KBM-7 (cell line): ENCODE data around the gene NEUROD1.

Source experiments
- DNase-seq: peaks from one replicate; pipeline ENCODE4 v3.0.0-alpha.2; 2015
- in situ Hi-C: fragments of 300-500 bp; cut with MboI; formaldehyde crosslinking; loops from 2 replicates; pipeline ENCODE4 v1.14.3; 2020; ENCODE audit warnings: low sequenced_read_pairs, low pct_unique_long_range_greater_than_20kb, mixed read lengths

NEUROD1 gene

DNA sequence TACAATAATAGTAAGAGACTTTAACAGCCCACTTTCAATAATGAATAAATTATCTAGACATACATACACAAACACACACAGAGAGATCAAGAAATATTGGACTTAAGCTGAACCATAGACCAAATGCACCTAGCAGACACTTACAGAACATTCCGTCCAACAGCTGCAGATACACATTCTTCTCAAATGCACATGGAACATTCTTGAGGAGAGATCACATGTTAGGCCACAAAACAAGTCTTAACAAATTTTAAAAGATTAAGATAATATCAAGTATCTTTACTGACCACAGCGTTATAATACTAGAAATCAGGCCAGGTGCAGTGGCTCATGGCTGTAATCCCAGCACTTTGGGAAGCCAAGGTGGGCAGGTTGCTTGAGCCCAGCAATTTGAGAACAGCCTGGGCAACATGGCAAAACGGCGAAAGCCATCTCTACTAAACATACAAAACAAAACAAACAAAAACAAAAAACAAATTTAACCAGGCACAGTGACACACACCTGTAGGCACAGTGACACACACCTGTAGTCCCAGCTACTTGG, 30.8 kb downstream of the NEUROD1 start:
- in situ Hi-C loops, result no loop called here
- DNase-seq, result no peak

DNA sequence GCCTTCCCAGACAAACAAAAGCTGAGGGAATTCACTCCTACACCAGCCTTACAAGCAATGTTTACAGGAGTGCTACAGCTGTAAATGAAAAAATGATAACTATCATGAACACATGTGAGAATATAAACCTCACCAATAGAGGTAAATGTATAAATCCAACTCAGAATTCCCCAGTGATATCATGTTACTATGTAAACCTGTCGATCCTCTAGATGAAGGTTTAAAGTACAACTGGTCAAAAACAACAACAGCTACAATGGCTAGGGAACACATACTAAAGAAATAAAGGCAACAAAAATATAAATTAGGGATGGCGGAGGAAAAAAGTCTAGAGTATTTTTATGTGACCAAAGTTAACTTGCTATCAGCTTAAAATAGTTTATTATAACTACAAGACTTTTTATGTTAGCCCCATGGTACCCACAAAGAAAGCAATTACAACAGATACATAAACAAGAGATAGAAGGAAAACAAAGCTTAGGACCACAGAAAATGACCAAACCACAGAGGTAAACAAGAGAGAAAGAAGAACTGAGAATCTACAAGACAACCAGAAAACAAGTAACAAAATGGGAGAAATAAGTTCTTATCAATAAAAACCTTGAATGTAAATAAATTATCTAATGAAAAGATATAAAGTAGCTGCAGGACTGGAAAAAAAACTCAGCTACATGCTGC, 31.7 kb downstream of the NEUROD1 start:
- in situ Hi-C loops, result no loop called here
- no peak for DNase-seq

DNA sequence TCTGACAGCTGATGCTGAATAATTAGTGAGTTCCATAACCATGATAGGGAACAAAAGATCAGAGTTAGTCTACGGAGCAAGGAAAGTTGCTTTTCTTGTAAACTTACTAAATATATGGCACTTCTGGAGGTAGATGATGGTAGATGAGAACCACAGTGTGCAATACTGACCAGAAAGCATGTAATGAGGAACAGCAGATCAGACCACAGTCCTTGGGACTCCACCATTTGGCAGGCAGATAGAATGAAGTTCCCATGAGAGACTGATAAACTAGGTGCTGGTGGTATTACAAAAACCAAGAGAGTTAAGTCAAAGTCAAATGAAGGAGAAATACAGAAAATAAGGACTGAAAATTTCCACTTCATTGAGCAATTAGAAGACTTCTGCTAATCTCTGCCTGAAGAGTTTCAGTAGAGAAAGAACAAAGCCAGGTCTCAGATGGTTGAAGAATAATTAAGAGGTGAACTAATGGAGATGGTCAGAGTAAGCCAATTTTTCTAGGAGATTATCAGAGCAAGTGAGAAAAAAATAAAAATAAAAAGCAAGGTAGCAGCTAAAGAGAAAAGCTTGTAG, 33.8 kb downstream of the NEUROD1 start:
- in situ Hi-C loops, result no loop called here
- DNase-seq, result no peak

DNA sequence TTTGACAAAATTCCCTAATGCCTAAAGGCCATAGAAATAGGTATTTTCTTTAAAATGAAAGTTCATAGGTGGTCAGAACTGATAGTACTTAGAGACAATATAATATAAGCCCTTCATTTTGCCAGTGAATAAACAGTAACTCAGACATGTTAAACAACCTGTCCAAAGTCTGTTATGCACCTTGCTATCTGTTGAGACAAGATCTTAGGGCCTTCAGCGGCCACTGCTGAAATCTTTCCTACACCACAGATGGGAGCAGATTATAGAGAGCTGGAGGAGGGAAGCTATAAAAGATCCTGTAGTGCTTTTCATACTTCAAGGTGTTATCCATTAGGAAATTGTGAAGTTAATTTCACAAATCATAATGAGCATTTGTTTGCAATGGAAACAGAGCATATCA, 37.2 kb downstream of the NEUROD1 start:
- no peak for DNase-seq
- in situ Hi-C loops, result no loop called here

DNA sequence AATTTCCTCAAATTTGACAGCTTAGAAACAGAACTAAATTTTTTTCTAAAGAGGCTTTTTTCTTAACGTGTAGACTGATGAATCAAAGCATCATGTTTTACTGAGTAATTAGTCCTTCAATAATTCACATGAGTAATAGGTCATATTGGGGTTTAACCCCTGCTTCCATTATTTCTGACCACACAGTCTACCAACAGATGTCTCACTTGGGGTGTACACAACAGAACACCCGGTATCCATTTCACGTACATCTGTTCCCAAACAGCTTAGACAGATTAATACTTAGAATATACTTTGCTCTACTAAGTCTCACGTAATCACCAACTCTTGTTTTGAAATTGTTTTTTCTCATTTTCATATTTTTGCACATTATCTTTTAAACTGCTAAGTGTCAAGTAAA, 38.2 kb downstream of the NEUROD1 start:
- DNase-seq, result no peak
- in situ Hi-C loops, result no loop called here

DNA sequence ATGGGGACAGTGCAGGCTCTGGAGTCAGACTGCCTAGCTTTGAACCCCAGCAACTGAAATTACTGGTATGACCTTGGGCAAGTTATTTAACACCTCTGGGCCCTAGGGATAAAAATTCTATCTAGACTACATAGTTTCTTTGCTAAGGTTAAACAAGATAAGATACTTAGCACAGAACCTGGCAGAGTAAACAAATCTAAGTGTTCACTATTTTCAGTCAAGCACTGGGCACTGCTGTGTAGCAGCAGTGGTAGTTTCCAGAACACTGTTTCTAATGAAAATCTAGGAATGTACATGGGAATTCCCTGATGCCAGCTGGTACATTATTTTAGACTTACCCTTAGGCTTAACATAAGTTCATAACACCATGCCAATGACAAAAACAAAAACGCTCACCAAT, 40.6 kb downstream of the NEUROD1 start:
- DNase-seq, result no peak
- in situ Hi-C loops, result no loop called here

DNA sequence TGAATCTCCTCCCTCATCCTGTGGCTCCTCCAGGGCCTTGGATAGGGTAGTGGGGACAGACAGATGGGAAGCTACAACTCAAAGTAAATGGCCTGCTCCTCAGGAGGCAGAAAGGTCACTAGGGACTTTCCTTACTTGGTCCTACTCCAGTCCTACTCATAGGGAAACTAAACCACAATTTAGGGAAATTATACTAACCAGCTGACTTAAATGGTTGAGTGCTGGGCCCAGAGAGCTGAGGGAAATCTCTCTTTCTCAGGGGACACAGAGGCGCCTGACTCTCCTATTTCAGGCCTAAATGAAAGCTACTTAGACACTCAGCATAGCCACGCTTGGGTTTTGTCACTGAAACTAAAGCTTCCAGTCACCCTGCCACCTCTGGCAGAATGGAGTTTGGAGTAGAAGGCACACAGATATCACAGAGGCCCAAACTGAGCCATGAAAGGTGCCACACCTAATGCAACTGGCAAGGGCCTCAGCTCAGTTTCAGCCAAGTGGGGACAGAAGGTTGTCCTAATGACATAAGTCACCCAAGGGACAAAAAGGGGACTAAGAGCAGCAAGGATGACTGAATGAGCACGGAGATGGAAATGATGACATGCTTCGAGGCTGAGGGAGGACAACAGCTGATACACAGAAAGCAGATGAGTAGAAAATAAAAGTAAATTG, 47.5 kb downstream of the NEUROD1 start:
- no peak for DNase-seq
- in situ Hi-C loops, result no loop called here

DNA sequence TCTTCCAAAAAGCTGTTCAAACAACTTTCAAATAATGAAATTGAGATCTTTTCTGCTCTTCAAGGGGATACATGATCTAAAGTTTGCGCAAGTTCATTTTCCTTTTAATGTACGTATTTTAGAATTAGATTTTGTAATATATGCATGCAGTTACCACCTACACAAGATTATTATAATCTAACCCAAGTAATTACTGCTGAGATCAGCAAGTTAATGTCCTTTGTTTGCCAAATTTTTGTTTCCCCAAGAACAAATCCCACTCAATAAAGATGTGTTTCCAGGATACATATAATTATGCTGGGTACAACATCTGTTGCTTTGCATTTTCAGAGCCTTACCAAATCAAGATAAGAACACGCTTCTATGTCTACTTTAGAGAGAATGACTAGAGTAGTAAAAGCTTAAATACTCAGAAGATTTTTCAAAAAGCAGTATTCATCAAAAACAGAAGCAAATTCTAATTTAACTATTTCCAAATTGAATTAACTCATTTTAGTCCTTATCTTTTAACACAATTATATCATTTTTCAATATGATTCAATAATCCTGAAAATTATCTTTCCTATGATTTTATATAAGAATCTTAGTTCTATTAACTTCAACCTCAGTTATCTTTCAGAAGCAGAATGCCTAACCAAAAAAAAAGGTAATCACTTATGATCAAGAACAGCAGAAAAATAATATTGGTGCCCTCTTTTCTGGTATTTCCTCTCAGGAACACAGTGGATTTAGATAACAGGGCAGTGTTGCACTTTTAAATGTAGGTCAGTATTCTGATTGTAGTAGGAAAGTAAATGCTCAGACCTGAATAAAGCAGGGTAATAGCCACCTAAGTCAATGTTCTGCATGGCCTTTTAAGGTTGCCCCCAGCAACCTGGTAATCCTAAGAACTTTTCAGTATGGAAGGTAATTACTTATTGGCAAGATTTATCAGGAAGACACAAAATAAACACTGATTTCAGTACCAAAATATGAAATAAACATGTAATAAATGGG, 51.4 kb downstream of the NEUROD1 start:
- in situ Hi-C loops, result no loop called here
- DNase-seq, result no peak

DNA sequence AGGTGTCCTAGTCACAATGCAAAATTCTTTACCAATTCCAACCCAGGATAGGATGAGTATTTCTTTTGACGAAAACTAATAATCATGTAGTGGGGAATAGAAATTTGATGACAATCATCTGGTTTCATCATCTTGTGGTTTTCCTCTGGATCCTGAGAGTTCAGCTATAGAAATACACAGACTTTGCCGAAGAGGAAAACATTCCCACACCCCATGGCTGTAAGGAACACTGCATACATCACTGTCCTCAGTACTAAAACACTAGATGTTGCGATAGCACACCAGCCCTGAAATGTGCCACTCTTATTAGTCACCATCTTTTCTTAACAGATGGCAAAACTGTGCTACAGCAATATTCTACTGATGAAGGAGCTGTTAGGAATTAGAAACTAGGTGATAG, 52.8 kb downstream of the NEUROD1 start:
- in situ Hi-C loops, result no loop called here
- no peak for DNase-seq

DNA sequence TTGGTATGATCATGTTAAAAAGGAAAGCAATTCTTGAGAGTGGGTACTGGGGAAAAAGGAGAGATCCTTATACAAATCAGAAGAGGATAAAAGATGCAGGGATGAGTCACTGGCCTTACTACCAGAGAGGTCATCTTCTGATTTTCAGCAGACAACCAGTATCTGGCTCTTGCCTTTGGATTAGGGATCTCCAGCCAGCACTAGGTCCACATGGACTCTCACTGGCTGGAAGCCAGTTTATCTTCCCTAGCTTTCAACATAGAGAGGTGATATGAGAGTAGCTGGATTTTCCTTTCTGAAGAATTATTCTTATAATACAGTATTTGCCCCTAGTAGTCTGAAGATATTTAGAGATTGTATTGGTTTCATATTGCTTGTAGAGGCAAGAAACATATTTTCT, 53.6 kb downstream of the NEUROD1 start:
- DNase-seq, result no peak
- in situ Hi-C loops, result no loop called here
